ENCODE data around the gene OAS3.

Gene OAS3

DNA sequence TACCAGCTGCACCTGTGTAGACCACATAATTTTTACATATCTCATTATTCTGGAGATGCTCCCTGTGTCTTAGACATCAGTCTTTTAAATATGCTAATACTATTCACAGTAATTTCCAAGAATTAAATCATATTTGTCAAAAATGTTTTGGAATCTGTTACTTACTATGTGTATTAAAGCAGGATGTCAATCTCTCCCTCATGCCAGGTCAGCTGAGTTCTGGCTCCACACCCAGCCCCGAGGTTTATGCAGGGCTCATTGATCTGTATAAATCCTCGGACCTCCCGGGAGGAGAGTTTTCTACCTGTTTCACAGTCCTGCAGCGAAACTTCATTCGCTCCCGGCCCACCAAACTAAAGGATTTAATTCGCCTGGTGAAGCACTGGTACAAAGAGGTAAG is 67.9 kb downstream of the OAS3 start:
- H3K27me3 ChIP-seq (ENCODE audit: control insufficient read depth, insufficient read depth, low read length): no peaks in the 10 kb centered on the region

GRCh38 chr12:113006641-113007040 is 68.4 kb downstream of the OAS3 start:
- H3K9me3 ChIP-seq (ENCODE audit: control insufficient read depth, low read depth, low read length): no peaks in the 10 kb centered on the region
- H3K36me3 ChIP-seq (ENCODE audit: control insufficient read depth, low read depth, low read length): no peaks in the 10 kb centered on the region
- no peak overlapping the region for H3K4me3 ChIP-seq (ENCODE audit: low read length)
- no peak overlapping the region for H3K27ac ChIP-seq (ENCODE audit: low read length)
- H3K9ac ChIP-seq (ENCODE audit: low read length): no peak overlapping the region
- H3K27me3 ChIP-seq (ENCODE audit: control insufficient read depth, insufficient read depth, low read length): no peaks in the 10 kb centered on the region
- H3K4me1 ChIP-seq (ENCODE audit: control insufficient read depth, low read depth, low read length): no peaks in the 10 kb centered on the region

More for the DNA sequence above, 67.9 kb downstream of the OAS3 start:
- H3K9ac ChIP-seq (ENCODE audit: low read length): no peak overlapping the region
- H3K36me3 ChIP-seq (ENCODE audit: control insufficient read depth, low read depth, low read length): no peaks in the 10 kb centered on the region
- no peak overlapping the region for H3K27ac ChIP-seq (ENCODE audit: low read length)
- H3K4me1 ChIP-seq (ENCODE audit: control insufficient read depth, low read depth, low read length): no peaks in the 10 kb centered on the region
- no peak overlapping the region for H3K4me3 ChIP-seq (ENCODE audit: low read length)
- H3K9me3 ChIP-seq (ENCODE audit: control insufficient read depth, low read depth, low read length): no peaks in the 10 kb centered on the region

GRCh38 chr12:113007166-113007565 is 68.9 kb downstream of the OAS3 start:
- H3K4me1 ChIP-seq (ENCODE audit: control insufficient read depth, low read depth, low read length): no peaks in the 10 kb centered on the region
- no peak overlapping the region for H3K27ac ChIP-seq (ENCODE audit: low read length)
- H3K4me3 ChIP-seq (ENCODE audit: low read length): no peak overlapping the region
- H3K9me3 ChIP-seq (ENCODE audit: control insufficient read depth, low read depth, low read length): no peaks in the 10 kb centered on the region
- H3K27me3 ChIP-seq (ENCODE audit: control insufficient read depth, insufficient read depth, low read length): no peaks in the 10 kb centered on the region
- no peaks in the 10 kb centered on the region for H3K36me3 ChIP-seq (ENCODE audit: control insufficient read depth, low read depth, low read length)
- no peak overlapping the region for H3K9ac ChIP-seq (ENCODE audit: low read length)

DNA sequence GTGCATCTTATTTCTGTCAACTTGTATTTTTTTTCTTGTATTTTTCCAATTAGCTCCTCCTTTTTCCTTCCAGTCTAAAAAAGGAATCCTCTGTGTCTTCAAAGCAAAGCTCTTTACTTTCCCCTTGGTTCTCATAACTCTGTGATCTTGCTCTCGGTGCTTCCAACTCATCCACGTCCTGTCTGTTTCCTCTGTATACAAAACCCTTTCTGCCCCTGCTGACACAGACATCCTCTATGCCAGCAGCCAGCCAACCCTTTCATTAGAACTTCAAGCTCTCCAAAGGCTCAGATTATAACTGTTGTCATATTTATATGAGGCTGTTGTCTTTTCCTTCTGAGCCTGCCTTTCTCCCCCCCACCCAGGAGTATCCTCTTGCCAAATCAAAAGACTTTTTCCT is 72.4 kb downstream of the OAS3 start:
- no peak overlapping the region for H3K9ac ChIP-seq (ENCODE audit: low read length)
- no peaks in the 10 kb centered on the region for H3K36me3 ChIP-seq (ENCODE audit: control insufficient read depth, low read depth, low read length)

GRCh38 chr12:113014565-113014964 is 76.3 kb downstream of the OAS3 start:
- Histone ChIP-seq H3K4me3 (ENCODE audit: low read length) (no peak overlapping the region), H3K9ac (ENCODE audit: low read length) (no peak overlapping the region), H3K27me3 (ENCODE audit: control insufficient read depth, insufficient read depth, low read length) (no peaks in the 10 kb centered on the region), H3K27ac (ENCODE audit: low read length) (no peak overlapping the region), H3K36me3 (ENCODE audit: control insufficient read depth, low read depth, low read length) (no peaks in the 10 kb centered on the region), H3K4me1 (ENCODE audit: control insufficient read depth, low read depth, low read length) (no peaks in the 10 kb centered on the region), H3K9me3 (ENCODE audit: control insufficient read depth, low read depth, low read length) (no peaks in the 10 kb centered on the region)

More for the DNA sequence above, 72.4 kb downstream of the OAS3 start:
- Histone ChIP-seq H3K27me3 (ENCODE audit: control insufficient read depth, insufficient read depth, low read length) (no peaks in the 10 kb centered on the region), H3K9me3 (ENCODE audit: control insufficient read depth, low read depth, low read length) (no peaks in the 10 kb centered on the region), H3K4me1 (ENCODE audit: control insufficient read depth, low read depth, low read length) (no peaks in the 10 kb centered on the region), H3K4me3 (ENCODE audit: low read length) (no peak overlapping the region), H3K27ac (ENCODE audit: low read length) (no peak overlapping the region)

GRCh38 chr12:113016796-113017195 is 78.5 kb downstream of the OAS3 start:
- Histone ChIP-seq H3K36me3 (ENCODE audit: control insufficient read depth, low read depth, low read length) (no peaks in the 10 kb centered on the region), H3K4me3 (ENCODE audit: low read length) (no peak overlapping the region), H3K9me3 (ENCODE audit: control insufficient read depth, low read depth, low read length) (no peaks in the 10 kb centered on the region), H3K27ac (ENCODE audit: low read length) (no peak overlapping the region), H3K9ac (ENCODE audit: low read length) (no peak overlapping the region), H3K27me3 (ENCODE audit: control insufficient read depth, insufficient read depth, low read length) (no peaks in the 10 kb centered on the region), H3K4me1 (ENCODE audit: control insufficient read depth, low read depth, low read length) (no peaks in the 10 kb centered on the region)

- Histone ChIP-seq H3K36me3 (ENCODE audit: control insufficient read depth, low read depth, low read length) (no peaks in the 10 kb centered on the region), H3K4me1 (ENCODE audit: control insufficient read depth, low read depth, low read length) (no peaks in the 10 kb centered on the region), H3K27ac (ENCODE audit: low read length) (no peak overlapping the region), H3K4me3 (ENCODE audit: low read length) (no peak overlapping the region), H3K9me3 (ENCODE audit: control insufficient read depth, low read depth, low read length) (no peaks in the 10 kb centered on the region), H3K27me3 (ENCODE audit: control insufficient read depth, insufficient read depth, low read length) (no peaks in the 10 kb centered on the region), H3K9ac (ENCODE audit: low read length) (no peak overlapping the region)
Measured at GRCh38 chr12:113019025-113019424, 80.8 kb downstream of the OAS3 start.

DNA sequence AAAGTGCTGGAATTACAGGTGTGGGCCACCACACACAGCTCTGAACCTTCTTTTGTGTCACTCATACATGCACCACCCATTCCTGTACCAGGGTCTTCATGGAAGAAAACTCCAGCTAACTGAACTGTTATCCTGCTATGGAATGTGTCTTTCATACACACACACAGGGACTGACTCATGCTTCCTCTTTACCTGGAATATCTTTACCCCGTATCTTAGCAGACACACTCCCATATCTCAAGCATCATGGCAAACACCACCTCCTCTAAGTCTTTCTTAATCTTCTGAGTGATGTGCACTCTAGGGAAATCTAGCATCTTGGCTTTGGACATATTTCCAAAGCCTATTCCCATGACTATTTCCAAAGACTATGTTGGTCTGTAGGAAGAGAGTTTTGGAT is 83.2 kb downstream of the OAS3 start:
- Histone ChIP-seq H3K27me3 (ENCODE audit: control insufficient read depth, insufficient read depth, low read length) (no peaks in the 10 kb centered on the region), H3K36me3 (ENCODE audit: control insufficient read depth, low read depth, low read length) (no peaks in the 10 kb centered on the region), H3K4me1 (ENCODE audit: control insufficient read depth, low read depth, low read length) (no peaks in the 10 kb centered on the region), H3K9ac (ENCODE audit: low read length) (no peak overlapping the region), H3K27ac (ENCODE audit: low read length) (no peak overlapping the region), H3K4me3 (ENCODE audit: low read length) (no peak overlapping the region), H3K9me3 (ENCODE audit: control insufficient read depth, low read depth, low read length) (no peaks in the 10 kb centered on the region)
